GM21825 (cell line): Measurements from ENCODE around the gene PHF10.

Experiments used
- ATAC-seq: cut with Tn5 transposase; IDR thresholded peaks from one replicate; pipeline ENCODE4 v1.9.1; 2021; ENCODE audit warnings: mild to moderate bottlenecking, moderate library complexity; ENCODE audit not compliant: unreplicated experiment

PHF10 gene

GRCh38 chr6:169678342-169678741 is 46.0 kb downstream of the PHF10 start:
- ATAC-seq: no peak

- no peak for ATAC-seq
Measured at GRCh38 chr6:169677096-169677495, 47.2 kb downstream of the PHF10 start.

- no peak for ATAC-seq
Measured at GRCh38 chr6:169675011-169675410, 49.3 kb downstream of the PHF10 start.

GRCh38 chr6:169671563-169671962 is 52.7 kb downstream of the PHF10 start:
- no peak for ATAC-seq

- ATAC-seq: no peak
Measured at GRCh38 chr6:169669889-169670288, 54.4 kb downstream of the PHF10 start.

- ATAC-seq: no peak
Measured at GRCh38 chr6:169669147-169669546, 55.2 kb downstream of the PHF10 start.

- ATAC-seq: no peak
Measured at GRCh38 chr6:169668203-169668847, 56.0 kb downstream of the PHF10 start.

- no peak for ATAC-seq
Measured at GRCh38 chr6:169667716-169668115, 56.6 kb downstream of the PHF10 start.

GRCh38 chr6:169666441-169666840 is 57.9 kb downstream of the PHF10 start:
- ATAC-seq: no peak

- no peak for ATAC-seq
Measured at GRCh38 chr6:169665289-169665688, 59.0 kb downstream of the PHF10 start.

- no peak for ATAC-seq
Measured at GRCh38 chr6:169664227-169664626, 60.1 kb downstream of the PHF10 start.

- ATAC-seq: no peak
Measured at GRCh38 chr6:169663468-169663867, 60.8 kb downstream of the PHF10 start.

GRCh38 chr6:169661391-169661756 is 62.9 kb downstream of the PHF10 start:
- ATAC-seq: no peak

- no peak for ATAC-seq
Measured at GRCh38 chr6:169660751-169661390, 63.4 kb downstream of the PHF10 start.

GRCh38 chr6:169659820-169660610 is 64.3 kb downstream of the PHF10 start:
- ATAC-seq: no peak

GRCh38 chr6:169657284-169657610 is 67.1 kb downstream of the PHF10 start:
- ATAC-seq: no peak

GRCh38 chr6:169656546-169657283 is 67.6 kb downstream of the PHF10 start:
- no peak for ATAC-seq

- ATAC-seq: peak; percentile 89
Measured at GRCh38 chr6:169654598-169655391, 69.5 kb downstream of the PHF10 start.
